Naive B cell (primary cell): Measurements from ENCODE around the gene STARD13. TPM values are rescaled to one million over a fixed set of nuclear protein-coding genes. Genes with fewer than 3 reads are reported as not detected.

ENCODE experiments used
- ATAC-seq, 2 donors: fragments of 150-1000 bp; cut with Tn5 transposase; 2 replicates each; pipeline ENCODE4 v1.10.0; 2021; ENCODE audit warnings: low read depth in 2 of 2, mild to moderate bottlenecking in 2 of 2, moderate library complexity in 2 of 2
- DNase-seq: peaks from one replicate; pipeline ENCODE4 v3.0.0; 2022
- H3K27ac Mint-ChIP-seq, 6 donors: one replicate each; pipeline ENCODE4 v1.8.0; 2020 to 2022; ENCODE audit warnings: mild to moderate bottlenecking in 6 of 6, mixed read lengths in 6 of 6, moderate library complexity in 5 of 6, inconsistent platforms in 2 of 6
- H3K27me3 Mint-ChIP-seq, 3 donors: one replicate each; pipeline ENCODE4 v1.8.0; 2021 to 2022; ENCODE audit warnings: mixed read lengths in 3 of 3, mild to moderate bottlenecking in 1 of 3
- H3K36me3 Mint-ChIP-seq, 2 donors: one replicate each; pipeline ENCODE4 v1.8.0; 2020 to 2022; ENCODE audit warnings: mixed read lengths in 2 of 2, inconsistent platforms in 1 of 2, mild to moderate bottlenecking in 1 of 2
- H3K4me1 Mint-ChIP-seq, 3 donors: one replicate each; pipeline ENCODE4 v1.8.0; 2020 to 2022; ENCODE audit warnings: mixed read lengths in 3 of 3, inconsistent platforms in 1 of 3, mild to moderate bottlenecking in 1 of 3, moderate library complexity in 1 of 3
- H3K4me3 Mint-ChIP-seq, 8 donors: one replicate each; pipeline ENCODE4 v1.8.0; 2020 to 2022; ENCODE audit warnings: mild to moderate bottlenecking in 8 of 8, mixed read lengths in 8 of 8, moderate library complexity in 8 of 8, inconsistent platforms in 2 of 8
- H3K9me3 Mint-ChIP-seq, 7 donors: one replicate each; pipeline ENCODE4 v1.8.0; 2020 to 2022; ENCODE audit warnings: mixed read lengths in 7 of 7, mild to moderate bottlenecking in 5 of 7, inconsistent platforms in 2 of 7, moderate library complexity in 1 of 7
- polyA plus RNA-seq, 6 donors: library from polyadenylated mRNA; unstranded; fragments of 300-500 nt; fragmentation: Illumina TruSeq; gene quantifications; one replicate each; pipeline ENCODE4 v1.2.3, GENCODE V29; 2021; ENCODE audit warnings: low read depth in 6 of 6

The STARD13 gene
- polyA plus RNA-seq, 6 donors from 2014 or later: 0.61 TPM; not detected in 5

GRCh38 chr13:33232883-33233282, 52.7 kb downstream of the STARD13 start:
- ATAC-seq (no peak), DNase-seq (no peak)
- peaks cover 0 to 24% of the 10 kb centered on the region in 2 donors for H3K36me3 Mint-ChIP-seq
- H3K27ac Mint-ChIP-seq: no peak overlapping the region
- peaks cover 0 to 2% (median 0%) of the 10 kb centered on the region in 3 donors for H3K4me1 Mint-ChIP-seq
- no peak overlapping the region for H3K4me3 Mint-ChIP-seq
- peaks cover 0 to 12% (median 2%) of the 10 kb centered on the region in 3 donors for H3K27me3 Mint-ChIP-seq
- H3K9me3 Mint-ChIP-seq: peaks cover 7 to 17% (median 12%) of the 10 kb centered on the region in 7 donors

GRCh38 chr13:33231339-33231738, 54.2 kb downstream of the STARD13 start:
- peaks cover 0 to 2% (median 0%) of the 10 kb centered on the region in 3 donors for H3K4me1 Mint-ChIP-seq
- peak overlapping the region in 1 of 6 donors; percentile 49 for H3K27ac Mint-ChIP-seq
- no peak overlapping the region for H3K4me3 Mint-ChIP-seq
- peaks cover 0 to 24% of the 10 kb centered on the region in 2 donors for H3K36me3 Mint-ChIP-seq
- no peak for ATAC-seq
- H3K27me3 Mint-ChIP-seq: peaks cover 0 to 4% (median 0%) of the 10 kb centered on the region in 3 donors
- no peak for DNase-seq
- peaks cover 7 to 17% (median 12%) of the 10 kb centered on the region in 7 donors for H3K9me3 Mint-ChIP-seq

- DNase-seq: no peak
- H3K36me3 Mint-ChIP-seq: peaks cover 0 to 24% of the 10 kb centered on the region in 2 donors
- no peak overlapping the region for H3K4me3 Mint-ChIP-seq
- H3K27ac Mint-ChIP-seq: no peak overlapping the region
- peaks cover 0 to 4% (median 0%) of the 10 kb centered on the region in 3 donors for H3K27me3 Mint-ChIP-seq
- peaks cover 7 to 17% (median 12%) of the 10 kb centered on the region in 7 donors for H3K9me3 Mint-ChIP-seq
- no peak for ATAC-seq
- peaks cover 0 to 2% (median 0%) of the 10 kb centered on the region in 3 donors for H3K4me1 Mint-ChIP-seq
These were observed 55.2 kb downstream of the STARD13 start for GRCh38 chr13:33230178-33230881.

GRCh38 chr13:33229446-33230177, 55.9 kb downstream of the STARD13 start:
- Mint-ChIP-seq H3K9me3 (peaks cover 7 to 17% (median 12%) of the 10 kb centered on the region in 7 donors), H3K4me3 (no peak overlapping the region), H3K4me1 (peaks cover 0 to 2% (median 0%) of the 10 kb centered on the region in 3 donors), H3K27me3 (peaks cover 0 to 4% (median 0%) of the 10 kb centered on the region in 3 donors), H3K27ac (no peak overlapping the region), H3K36me3 (peaks cover 0 to 24% of the 10 kb centered on the region in 2 donors)
- DNase-seq: no peak
- ATAC-seq: no peak

GRCh38 chr13:33228648-33229445, 56.7 kb downstream of the STARD13 start:
- Mint-ChIP-seq H3K36me3 (peaks cover 0 to 17% of the 10 kb centered on the region in 2 donors), H3K4me1 (peaks cover 0 to 2% (median 0%) of the 10 kb centered on the region in 3 donors), H3K27me3 (peaks cover 0 to 4% (median 0%) of the 10 kb centered on the region in 3 donors), H3K9me3 (peaks cover 9 to 13% (median 11%) of the 10 kb centered on the region in 7 donors), H3K4me3 (no peak overlapping the region), H3K27ac (no peak overlapping the region)
- peak; percentile 46 to 65 for ATAC-seq
- DNase-seq: peak; percentile 28

GRCh38 chr13:33227927-33228647, 57.5 kb downstream of the STARD13 start:
- Mint-ChIP-seq H3K36me3 (peaks cover 0 to 10% of the 10 kb centered on the region in 2 donors), H3K4me1 (peaks cover 0 to 2% (median 0%) of the 10 kb centered on the region in 3 donors), H3K27me3 (peaks cover 0 to 4% (median 0%) of the 10 kb centered on the region in 3 donors), H3K27ac (no peak overlapping the region), H3K4me3 (no peak overlapping the region), H3K9me3 (peaks cover 5 to 9% (median 6%) of the 10 kb centered on the region in 7 donors)
- no peak for ATAC-seq
- no peak for DNase-seq

- no peak for DNase-seq
- ATAC-seq: no peak
- Mint-ChIP-seq H3K4me1 (peaks cover 0 to 2% (median 0%) of the 10 kb centered on the region in 3 donors), H3K27me3 (peaks cover 0 to 4% (median 0%) of the 10 kb centered on the region in 3 donors), H3K27ac (no peak overlapping the region), H3K36me3 (no peaks in the 10 kb centered on the region), H3K4me3 (no peak overlapping the region), H3K9me3 (peaks cover 0 to 3% (median 0%) of the 10 kb centered on the region in 7 donors)
These were observed 60.9 kb downstream of the STARD13 start for GRCh38 chr13:33224686-33225085.

GRCh38 chr13:33224191-33224590, 61.4 kb downstream of the STARD13 start:
- no peak for DNase-seq
- peaks cover 0 to 2% (median 0%) of the 10 kb centered on the region in 3 donors for H3K4me1 Mint-ChIP-seq
- peaks cover 0 to 3% (median 0%) of the 10 kb centered on the region in 7 donors for H3K9me3 Mint-ChIP-seq
- H3K27me3 Mint-ChIP-seq: peaks cover 0 to 4% (median 0%) of the 10 kb centered on the region in 3 donors
- ATAC-seq: no peak
- no peaks in the 10 kb centered on the region for H3K36me3 Mint-ChIP-seq
- no peak overlapping the region for H3K4me3 Mint-ChIP-seq
- no peak overlapping the region for H3K27ac Mint-ChIP-seq

- Mint-ChIP-seq H3K9me3 (peaks cover 0 to 3% (median 0%) of the 10 kb centered on the region in 7 donors), H3K4me1 (no peaks in the 10 kb centered on the region), H3K27ac (no peak overlapping the region), H3K4me3 (no peak overlapping the region), H3K36me3 (no peaks in the 10 kb centered on the region), H3K27me3 (peaks cover 0 to 5% (median 5%) of the 10 kb centered on the region in 3 donors)
- ATAC-seq: no peak
- DNase-seq: no peak
These were observed 65.6 kb downstream of the STARD13 start for GRCh38 chr13:33219926-33220325.

GRCh38 chr13:33218426-33218825, 67.1 kb downstream of the STARD13 start:
- H3K27me3 Mint-ChIP-seq: peaks cover 0 to 5% (median 5%) of the 10 kb centered on the region in 3 donors
- no peaks in the 10 kb centered on the region for H3K9me3 Mint-ChIP-seq
- no peak overlapping the region for H3K4me3 Mint-ChIP-seq
- no peaks in the 10 kb centered on the region for H3K36me3 Mint-ChIP-seq
- ATAC-seq (no peak), DNase-seq (no peak)
- H3K4me1 Mint-ChIP-seq: no peaks in the 10 kb centered on the region
- H3K27ac Mint-ChIP-seq: no peak overlapping the region

GRCh38 chr13:33218020-33218419, 67.5 kb downstream of the STARD13 start:
- Mint-ChIP-seq H3K27ac (no peak overlapping the region), H3K4me1 (no peaks in the 10 kb centered on the region), H3K9me3 (no peaks in the 10 kb centered on the region), H3K27me3 (peaks cover 0 to 5% (median 5%) of the 10 kb centered on the region in 3 donors), H3K4me3 (no peak overlapping the region), H3K36me3 (no peaks in the 10 kb centered on the region)
- no peak for ATAC-seq
- no peak for DNase-seq

- ATAC-seq: no peak
- H3K4me1 Mint-ChIP-seq: no peaks in the 10 kb centered on the region
- no peaks in the 10 kb centered on the region for H3K9me3 Mint-ChIP-seq
- no peak overlapping the region for H3K4me3 Mint-ChIP-seq
- DNase-seq: no peak
- no peaks in the 10 kb centered on the region for H3K36me3 Mint-ChIP-seq
- no peak overlapping the region for H3K27ac Mint-ChIP-seq
- peaks cover 0 to 5% (median 5%) of the 10 kb centered on the region in 3 donors for H3K27me3 Mint-ChIP-seq
These were observed 68.3 kb downstream of the STARD13 start for GRCh38 chr13:33217256-33217655.
